ENCODE data around the gene ENTPD5.
"Not testable (repeated sequence)": the region's sequence is repeated elsewhere in the genome, so short reads cannot be mapped to it uniquely, and the experiment has no call there.

ENTPD5 gene

GRCh38 chr14:73942180-73942579 lies 76.9 kb downstream of the ENTPD5 start:
- DNase-seq (ENCODE audit: low read depth): no peak

- DNase-seq (ENCODE audit: low read depth): no peak
Measured at GRCh38 chr14:73937012-73937411, 82.1 kb downstream of the ENTPD5 start.

- DNase-seq (ENCODE audit: low read depth): no peak
Measured at GRCh38 chr14:73936548-73936947, 82.5 kb downstream of the ENTPD5 start.

GRCh38 chr14:73935666-73936065 lies 83.4 kb downstream of the ENTPD5 start:
- DNase-seq (ENCODE audit: low read depth): no peak

- DNase-seq (ENCODE audit: low read depth): no peak
Measured at GRCh38 chr14:73924337-73924736, 94.8 kb downstream of the ENTPD5 start.

GRCh38 chr14:73919457-73919856 lies 99.6 kb downstream of the ENTPD5 start:
- not testable (repeated sequence) for DNase-seq (ENCODE audit: low read depth)

GRCh38 chr14:73916324-73916723 lies 102.8 kb downstream of the ENTPD5 start:
- no peak for DNase-seq (ENCODE audit: low read depth)

GRCh38 chr14:73913256-73913655 lies 105.8 kb downstream of the ENTPD5 start:
- no peak for DNase-seq (ENCODE audit: low read depth)

GRCh38 chr14:73909681-73910080 lies 109.4 kb downstream of the ENTPD5 start:
- DNase-seq (ENCODE audit: low read depth): no peak
